ENCODE measurements around the gene ATP1A3. TPM values are rescaled to one million over a fixed set of nuclear protein-coding genes. Genes with fewer than 3 reads are reported as not detected.

Gene ATP1A3
- total and polyA plus RNA-seq, 4 experiments from 2014 or later, result 0.89 to 3.5 (median 1.8) TPM

Other genes starting within 250 kb of the ATP1A3 start
- gene CEACAM6, start 238.7 kb downstream of the ATP1A3 start, total RNA-seq, result not detected
- not detected for gene CEACAM6, start 238.7 kb downstream of the ATP1A3 start, polyA plus RNA-seq
- not detected for gene CEACAM3, start 197.6 kb downstream of the ATP1A3 start, total RNA-seq
- not detected for gene CEACAM3, start 197.6 kb downstream of the ATP1A3 start, polyA plus RNA-seq
- gene LYPD4, start 149.5 kb downstream of the ATP1A3 start, total RNA-seq, result not detected
- gene LYPD4, start 149.5 kb downstream of the ATP1A3 start, polyA plus RNA-seq, result not detected
- not detected for gene DMRTC2, start 149.2 kb downstream of the ATP1A3 start, total RNA-seq
- gene DMRTC2, start 149.2 kb downstream of the ATP1A3 start, polyA plus RNA-seq, result not detected
- 1,000 to 10,000 TPM; 3,807 to 4,015 TPM for gene RPS19, start 134.0 kb downstream of the ATP1A3 start, total RNA-seq
- 1,000 to 10,000 TPM; 4,853 to 7,200 TPM for gene RPS19, start 134.0 kb downstream of the ATP1A3 start, polyA plus RNA-seq
- gene CD79A, start 117.0 kb downstream of the ATP1A3 start, total RNA-seq, result 1 to 10 TPM in 1 of 2 experiments, under 1 TPM in 1; 0.93 to 1.3 TPM
- gene CD79A, start 117.0 kb downstream of the ATP1A3 start, polyA plus RNA-seq, result 10 to 100 TPM in 1 of 2 donors, 1 to 10 TPM in 1; 5.1 to 29.7 TPM
- gene ARHGEF1, start 111.0 kb downstream of the ATP1A3 start, total RNA-seq, result 100 to 1,000 TPM; 956 to 992 TPM
- gene ARHGEF1, start 111.0 kb downstream of the ATP1A3 start, polyA plus RNA-seq, result 100 to 1,000 TPM; 140 to 325 TPM
- gene ERFL, start 65.8 kb downstream of the ATP1A3 start, total RNA-seq, result 1 to 10 TPM; 6.6 to 9.2 TPM
- under 1 TPM in 1 of 2 donors, not detected in 1; 0.11 TPM for gene ERFL, start 65.8 kb downstream of the ATP1A3 start, polyA plus RNA-seq
- 100 to 1,000 TPM in 1 of 2 experiments, 10 to 100 TPM in 1; 97.4 to 100 TPM for gene RABAC1, start 34.9 kb downstream of the ATP1A3 start, total RNA-seq
- 100 to 1,000 TPM; 198 to 256 TPM for gene RABAC1, start 34.9 kb downstream of the ATP1A3 start, polyA plus RNA-seq
- under 1 TPM; 0.12 to 0.17 TPM for gene GRIK5, start 76.0 kb upstream of the ATP1A3 start, total RNA-seq
- gene GRIK5, start 76.0 kb upstream of the ATP1A3 start, polyA plus RNA-seq, result not detected
- 10 to 100 TPM; 25.1 to 26.0 TPM for gene ZNF574, start 81.9 kb upstream of the ATP1A3 start, total RNA-seq
- 10 to 100 TPM; 14.8 to 24.6 TPM for gene ZNF574, start 81.9 kb upstream of the ATP1A3 start, polyA plus RNA-seq
- gene POU2F2, start 138.2 kb upstream of the ATP1A3 start, total RNA-seq, result 10 to 100 TPM; 68.5 to 69.3 TPM
- 10 to 100 TPM in 1 of 2 donors, 1 to 10 TPM in 1; 3.1 to 22.7 TPM for gene POU2F2, start 138.2 kb upstream of the ATP1A3 start, polyA plus RNA-seq
- 10 to 100 TPM; 68.4 to 71.5 TPM for gene DEDD2, start 223.4 kb upstream of the ATP1A3 start, total RNA-seq
- gene DEDD2, start 223.4 kb upstream of the ATP1A3 start, polyA plus RNA-seq, result 100 to 1,000 TPM; 141 to 162 TPM
- gene ZNF526, start 226.1 kb upstream of the ATP1A3 start, total RNA-seq, result 10 to 100 TPM; 26.7 to 28.8 TPM
- gene ZNF526, start 226.1 kb upstream of the ATP1A3 start, polyA plus RNA-seq, result 10 to 100 TPM in 1 of 2 donors, 1 to 10 TPM in 1; 2.3 to 10.2 TPM
- 10 to 100 TPM; 36.4 to 38.9 TPM for gene GSK3A, start 248.4 kb upstream of the ATP1A3 start, total RNA-seq
- 10 to 100 TPM; 10.0 to 23.6 TPM for gene GSK3A, start 248.4 kb upstream of the ATP1A3 start, polyA plus RNA-seq